H54 (cell line): Measurements from ENCODE around the gene VEPH1.

Experiments
- DNase-seq: peaks from one replicate; pipeline ENCODE4 v3.0.0; 2011; ENCODE audit warnings: low spot score, mixed read lengths; ENCODE audit not compliant: insufficient read length
- FAIRE-seq: peaks from 3 replicates; lab custom pipeline; 2011; peaks lifted over from hg19 to GRCh38; lab: Jason Lieb, UNC
- POLR2A ChIP-seq: IDR thresholded peaks from 2 replicates; pipeline ENCODE4 v1.6.1; 2011; ENCODE audit warnings: low read depth, mild to moderate bottlenecking, low read length

VEPH1 gene

DNA sequence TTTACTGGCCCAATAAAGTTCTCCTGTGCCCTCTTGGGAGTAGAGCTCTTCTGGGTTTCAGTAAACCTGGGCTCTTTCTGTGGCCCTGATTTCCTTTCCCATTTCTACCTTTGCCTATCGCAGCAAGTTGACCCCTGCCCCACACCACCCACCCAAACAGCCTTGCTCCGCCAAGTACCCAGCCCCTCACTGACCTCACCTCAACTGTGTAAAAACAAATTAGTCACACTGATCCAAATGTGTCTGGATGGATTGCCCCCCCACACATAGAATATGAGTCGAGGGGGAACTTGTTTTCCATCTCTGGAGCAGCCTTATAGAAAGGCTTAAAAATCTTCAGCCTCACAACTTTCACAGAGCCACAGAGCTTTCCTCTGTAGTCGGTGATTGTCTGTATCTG lies 28.6 kb upstream of the VEPH1 start:
- FAIRE-seq: no peak
- no peak for TF ChIP-seq POLR2A
- DNase-seq: no peak

DNA sequence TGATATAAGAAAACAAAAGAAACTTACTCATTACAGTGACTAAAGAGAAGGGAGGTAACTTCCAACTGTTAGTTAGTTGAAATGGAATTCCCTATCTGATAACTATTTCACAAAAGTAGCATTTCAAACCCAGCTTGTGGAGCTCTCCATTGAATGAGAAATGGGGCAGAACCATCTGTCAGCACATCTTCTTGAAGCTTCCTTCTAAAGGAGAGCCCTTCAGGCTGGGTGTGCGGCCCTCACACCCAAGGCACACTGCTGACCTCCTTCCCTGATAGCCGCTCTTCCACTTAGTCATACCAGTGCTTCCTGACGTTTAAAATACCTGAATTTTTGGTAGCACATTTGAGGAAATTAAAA lies 28.1 kb upstream of the VEPH1 start:
- DNase-seq: no peak
- TF ChIP-seq POLR2A: no peak
- peak; percentile 69 for FAIRE-seq

GRCh38 chr3:157530637-157531300 lies 27.6 kb upstream of the VEPH1 start:
- TF ChIP-seq POLR2A: no peak
- DNase-seq (no peak), FAIRE-seq (no peak)

DNA sequence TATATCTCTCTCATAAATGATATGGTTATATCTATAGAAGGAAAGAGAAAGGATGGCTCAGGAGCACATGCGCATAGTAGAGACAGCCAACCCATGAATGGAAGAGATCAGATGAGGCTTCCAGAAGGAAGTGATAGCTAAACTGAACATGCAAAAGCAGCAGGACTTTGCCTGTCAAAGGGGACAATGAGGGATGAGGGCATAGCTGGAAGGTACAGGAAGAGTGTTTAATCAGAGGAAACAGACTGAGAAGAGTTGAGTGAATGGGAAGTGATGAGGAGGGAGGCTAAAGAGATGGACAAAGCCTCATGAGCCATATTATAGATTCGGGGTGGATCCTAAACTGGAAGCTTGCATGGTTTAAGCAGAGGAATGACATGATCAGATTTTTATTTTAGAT lies 26.5 kb upstream of the VEPH1 start:
- no peak for DNase-seq
- no peak for TF ChIP-seq POLR2A
- FAIRE-seq: no peak

DNA sequence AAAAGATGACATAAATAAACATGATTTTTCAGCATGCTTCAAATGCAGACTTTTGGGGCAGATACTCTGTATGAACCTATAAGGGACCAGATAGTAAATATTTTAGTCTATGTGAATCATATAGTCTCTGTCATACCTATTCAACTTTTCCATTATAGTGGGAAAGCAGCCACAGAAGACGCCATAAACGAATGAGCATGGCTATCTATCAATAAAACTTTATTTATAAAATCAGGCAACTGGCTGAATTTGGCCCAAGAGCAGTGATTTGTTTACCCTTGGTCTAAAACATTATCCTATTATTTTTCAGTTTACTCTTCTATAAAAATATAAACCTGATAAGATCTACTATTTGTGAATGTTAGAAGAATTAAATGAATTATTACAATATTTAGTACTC lies 25.9 kb upstream of the VEPH1 start:
- FAIRE-seq (no peak), DNase-seq (no peak)
- TF ChIP-seq POLR2A: no peak

- no peak for TF ChIP-seq POLR2A
- peak; percentile 75 for FAIRE-seq
Observed at GRCh38 chr3:157527131-157527881, 24.1 kb upstream of the VEPH1 start.

GRCh38 chr3:157526036-157526435 lies 22.8 kb upstream of the VEPH1 start:
- FAIRE-seq: no peak
- DNase-seq: no peak
- TF ChIP-seq POLR2A: no peak

More at GRCh38 chr3:157527131-157527881, 24.1 kb upstream of the VEPH1 start:
- DNase-seq: no peak

DNA sequence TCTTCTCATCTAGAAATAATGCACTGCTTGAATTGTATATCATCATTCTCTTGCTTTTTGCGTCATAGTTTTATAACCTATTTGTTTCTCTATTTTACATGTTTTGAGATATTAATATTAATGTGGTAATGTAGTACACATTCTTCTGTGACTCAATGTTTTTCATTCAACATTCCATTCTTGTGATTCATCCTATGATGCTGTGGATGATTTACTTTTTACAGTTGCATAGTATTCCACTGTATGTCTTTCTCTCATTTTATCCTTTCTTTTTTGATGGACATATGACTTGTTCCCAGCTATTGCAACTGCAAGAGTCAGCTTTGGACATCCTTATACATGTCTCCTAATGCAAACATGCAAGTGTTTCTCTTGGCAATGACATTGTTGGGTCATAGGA lies 20.6 kb upstream of the VEPH1 start:
- no peak for TF ChIP-seq POLR2A
- FAIRE-seq (no peak), DNase-seq (no peak)

DNA sequence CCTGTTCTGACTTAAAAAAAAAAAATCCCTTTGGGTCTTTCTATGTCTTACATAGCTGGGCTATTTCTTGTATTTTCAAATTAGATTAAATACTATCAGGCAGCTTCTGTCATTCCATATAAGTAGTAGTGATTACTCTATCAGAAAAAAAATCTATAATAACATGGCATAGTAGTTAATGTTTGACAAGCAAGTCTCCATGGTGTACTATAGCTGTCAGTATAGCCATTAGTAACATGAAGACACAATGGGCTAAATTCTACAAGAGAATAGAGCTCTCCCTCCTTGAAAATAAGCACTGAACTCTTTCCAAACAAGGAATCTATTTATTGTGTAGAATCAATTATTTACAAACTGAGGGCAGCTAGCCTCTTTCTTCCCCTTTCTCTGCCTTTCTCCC lies 19.4 kb upstream of the VEPH1 start:
- TF ChIP-seq POLR2A: no peak
- no peak for DNase-seq
- no peak for FAIRE-seq

DNA sequence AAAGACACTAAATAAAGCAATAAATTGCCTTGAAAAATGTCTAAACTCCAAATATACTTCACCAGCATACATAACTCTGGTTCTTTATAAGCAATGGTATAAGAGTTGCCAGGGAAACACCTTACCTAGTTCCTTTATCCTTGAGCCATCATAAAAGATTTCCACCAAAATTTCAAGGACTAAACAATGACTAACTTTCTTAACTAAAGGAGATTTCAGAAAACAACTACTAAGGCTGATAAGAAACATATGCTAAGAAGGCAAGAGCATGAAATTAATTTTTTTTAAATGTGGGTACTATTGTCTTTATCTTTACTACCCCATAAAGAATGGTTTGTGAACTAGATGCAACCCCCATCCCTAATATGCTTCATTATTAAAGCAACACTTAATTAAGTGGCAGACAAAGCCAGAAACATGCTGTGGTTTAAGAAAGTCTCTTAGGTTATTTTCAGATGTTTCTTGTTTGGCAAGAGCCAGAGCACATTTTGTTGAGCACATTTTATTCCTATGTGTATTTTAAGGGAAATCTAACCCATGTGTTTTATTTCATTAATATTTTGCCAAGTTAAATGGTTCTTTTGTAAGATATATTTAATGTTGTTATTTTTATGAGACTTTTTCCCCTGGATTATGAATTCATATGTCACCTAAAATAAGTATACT lies 17.4 kb upstream of the VEPH1 start:
- TF ChIP-seq POLR2A: no peak
- no peak for DNase-seq
- FAIRE-seq: no peak

GRCh38 chr3:157518881-157519280 lies 15.7 kb upstream of the VEPH1 start:
- FAIRE-seq (no peak), DNase-seq (no peak)
- TF ChIP-seq POLR2A: no peak

- FAIRE-seq: no peak
- TF ChIP-seq POLR2A: no peak
- DNase-seq: no peak
Observed at GRCh38 chr3:157516928-157517327, 13.7 kb upstream of the VEPH1 start.

GRCh38 chr3:157515398-157515797 lies 12.2 kb upstream of the VEPH1 start:
- no peak for DNase-seq
- FAIRE-seq: no peak
- TF ChIP-seq POLR2A: no peak

GRCh38 chr3:157514371-157514895 lies 11.2 kb upstream of the VEPH1 start:
- DNase-seq: no peak
- peak; percentile 50 for FAIRE-seq
- no peak for TF ChIP-seq POLR2A

GRCh38 chr3:157513585-157513984 lies 10.4 kb upstream of the VEPH1 start:
- DNase-seq: no peak
- no peak for TF ChIP-seq POLR2A
- no peak for FAIRE-seq
